Pons (tissue), 1 donor: ENCODE data around the gene COLEC12.
"Not testable (repeated sequence)": the region's sequence is repeated elsewhere in the genome, so short reads cannot be mapped to it uniquely, and the experiment has no call there.

Experiments used
- DNase-seq: peaks from one replicate; pipeline ENCODE4 v3.0.0-alpha.2; 2016; ENCODE audit warnings: low spot score

The COLEC12 gene

DNA sequence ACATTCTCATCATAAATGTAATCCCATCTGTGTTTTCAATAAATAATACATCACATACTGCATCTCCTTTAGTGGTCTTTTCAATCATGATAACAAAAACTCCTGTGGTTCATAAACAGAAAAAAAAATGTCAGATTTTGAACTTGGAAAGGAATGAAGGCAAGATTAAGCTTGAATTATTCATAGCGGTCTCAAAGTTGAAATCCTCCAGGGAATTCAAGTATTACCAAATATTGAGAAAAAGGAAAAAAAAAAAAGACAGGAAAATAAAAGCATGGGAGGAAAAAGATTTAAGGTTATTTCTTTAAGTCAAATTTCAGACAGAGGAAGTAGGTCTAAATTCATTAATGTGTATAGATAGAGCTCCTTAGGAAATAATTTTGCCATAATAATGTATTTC, 92.1 kb downstream of the COLEC12 start:
- no peak for DNase-seq

DNA sequence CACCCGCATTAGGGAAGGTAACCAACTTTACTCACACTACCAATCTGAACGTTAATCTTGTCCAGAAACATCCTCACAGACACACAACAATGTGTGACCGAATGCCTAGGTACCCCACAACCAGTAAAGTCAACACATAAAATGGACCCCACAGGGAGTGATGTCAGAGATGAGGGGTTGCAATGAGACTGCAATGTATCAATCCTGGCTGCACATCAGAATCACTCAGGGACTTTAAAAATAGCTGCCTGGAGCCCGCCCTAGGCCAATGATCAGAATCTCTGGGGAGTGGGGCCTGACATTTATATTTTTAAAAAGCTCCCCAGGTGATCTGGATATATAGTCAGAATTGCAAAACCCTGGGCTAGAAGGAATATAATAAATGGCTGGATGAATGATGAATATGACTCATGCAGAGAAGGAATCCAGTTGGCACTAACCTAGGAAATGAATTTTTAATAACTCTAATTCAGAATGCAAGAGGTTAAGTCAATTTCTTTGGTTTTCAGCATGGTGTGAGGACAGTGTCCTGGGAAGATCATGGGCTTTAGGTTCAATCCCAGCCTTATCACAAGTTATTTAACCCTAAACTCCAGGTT, 92.8 kb downstream of the COLEC12 start:
- DNase-seq = no peak

DNA sequence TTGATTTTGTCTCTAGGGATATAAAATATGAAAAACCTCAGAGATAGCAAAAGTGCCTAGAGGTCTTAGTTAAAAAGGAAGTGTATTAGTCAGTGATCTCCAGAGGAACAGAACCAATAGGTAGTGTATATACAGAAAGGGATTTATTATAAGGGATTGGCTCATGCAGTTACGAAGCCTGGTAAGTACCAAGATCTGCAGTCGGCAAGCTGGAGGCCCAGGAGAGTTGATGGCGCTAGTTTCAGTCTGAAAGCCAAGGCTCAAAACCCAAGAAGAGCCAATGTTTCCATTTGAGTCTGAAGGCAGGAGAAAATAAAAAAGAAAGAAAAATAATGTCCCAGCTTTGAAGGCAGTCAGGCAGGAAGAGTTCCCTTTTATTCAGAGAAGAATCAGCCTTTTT, 93.3 kb downstream of the COLEC12 start:
- no peak for DNase-seq

DNA sequence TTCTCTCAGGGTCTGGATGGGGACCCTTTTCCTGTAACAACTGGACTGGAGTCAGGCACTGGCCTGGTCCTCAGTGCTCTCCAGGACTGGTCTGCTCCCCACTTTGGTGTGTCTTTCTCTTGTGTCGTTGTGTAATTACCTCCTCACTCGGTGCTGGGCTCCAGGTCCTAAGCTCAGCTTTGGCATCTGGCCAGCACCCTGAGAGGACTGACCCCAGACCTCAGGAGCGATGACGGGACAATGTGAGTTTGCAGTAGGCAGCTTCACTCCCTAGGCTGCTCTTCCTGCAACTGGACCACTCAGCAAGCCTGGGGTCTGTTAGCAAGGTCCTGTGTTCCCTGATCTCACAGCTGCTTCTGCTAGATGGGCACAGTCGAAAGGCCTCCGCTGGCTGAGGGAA, 93.8 kb downstream of the COLEC12 start:
- DNase-seq = no peak

DNA sequence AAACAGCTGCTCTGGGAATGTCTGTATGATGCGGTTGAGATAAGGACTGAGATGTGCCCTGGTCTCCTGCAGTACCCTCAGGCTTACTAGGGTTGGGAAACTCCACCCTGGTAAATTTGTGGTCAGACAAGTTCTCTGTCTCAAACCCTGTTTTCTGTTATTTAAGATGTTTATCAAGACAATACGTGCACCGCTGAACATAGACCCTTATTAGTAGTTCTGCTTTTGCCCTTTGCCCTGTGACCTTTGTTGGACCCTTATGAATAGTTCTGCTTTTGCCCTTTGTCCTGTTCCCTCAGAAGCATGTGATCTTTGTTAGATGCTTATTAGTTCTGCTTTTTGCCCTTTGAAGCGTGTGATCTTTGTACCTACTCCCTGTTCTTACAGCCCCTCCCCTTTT, 95.5 kb downstream of the COLEC12 start:
- DNase-seq = not testable (repeated sequence)

DNA sequence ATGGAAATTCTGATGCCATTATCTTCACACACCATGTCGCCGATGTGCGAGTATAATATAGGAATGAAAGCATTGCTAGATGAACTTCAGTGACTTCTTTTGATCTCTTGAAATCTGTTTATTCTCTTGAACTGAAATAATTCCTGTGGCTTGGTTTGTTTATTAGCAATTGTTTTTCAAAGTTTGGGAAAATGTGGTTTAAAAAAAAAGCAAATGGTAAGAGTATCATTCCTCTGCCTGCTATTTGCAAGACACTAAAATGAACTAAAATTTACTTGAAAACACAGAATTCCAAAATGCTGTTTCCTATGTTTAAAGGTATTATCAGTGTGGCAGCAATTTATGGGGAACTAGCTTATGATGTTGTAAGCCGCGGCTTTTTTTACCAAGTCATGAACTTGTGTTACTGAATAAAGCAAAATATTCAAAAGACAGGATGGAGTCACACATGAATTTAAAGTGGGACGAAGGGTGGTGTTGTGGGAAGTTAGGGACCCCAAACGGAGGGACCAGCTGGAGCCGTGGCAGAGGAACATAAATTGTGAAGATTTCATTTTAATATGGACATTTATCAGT, 96.4 kb downstream of the COLEC12 start:
- no peak for DNase-seq

DNA sequence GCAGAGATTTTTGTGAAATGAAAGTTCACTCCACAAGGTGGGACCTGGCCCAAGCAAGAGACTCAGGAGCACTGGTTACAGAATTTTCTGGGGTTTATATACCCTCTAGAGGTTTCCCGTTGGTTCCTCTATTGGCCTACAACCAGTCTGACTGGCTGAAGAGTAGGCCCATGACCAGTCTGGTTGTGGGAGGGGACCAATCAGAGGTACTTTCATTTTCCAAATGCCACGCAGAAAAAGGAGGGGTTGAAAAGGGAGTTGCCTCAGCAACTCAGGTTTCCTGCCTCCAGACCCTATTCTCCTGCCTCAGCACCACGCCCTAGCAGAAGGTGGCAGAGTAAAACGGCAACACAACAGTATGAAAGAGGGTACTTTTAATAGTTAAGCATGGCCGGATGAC, 98.4 kb downstream of the COLEC12 start:
- DNase-seq = no peak

DNA sequence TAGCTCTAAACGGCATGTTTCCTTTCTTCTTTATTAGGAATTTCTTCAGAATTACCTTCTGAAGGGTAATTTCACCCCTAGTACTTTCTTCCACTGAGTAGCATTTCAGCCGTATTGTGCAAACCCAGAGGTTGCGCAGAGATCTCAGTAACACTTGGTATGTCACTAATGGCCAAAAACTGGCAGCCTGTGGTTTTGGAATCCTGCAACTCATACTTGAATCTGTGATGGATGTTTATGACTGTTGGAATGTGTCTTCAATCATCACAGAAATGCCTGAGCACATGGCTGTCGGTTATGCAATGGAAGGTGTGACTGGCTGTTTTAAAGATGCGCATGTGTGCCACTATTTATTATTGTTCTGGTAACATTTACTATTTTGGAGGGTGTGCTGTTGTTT, 100.0 kb downstream of the COLEC12 start:
- no peak for DNase-seq

DNA sequence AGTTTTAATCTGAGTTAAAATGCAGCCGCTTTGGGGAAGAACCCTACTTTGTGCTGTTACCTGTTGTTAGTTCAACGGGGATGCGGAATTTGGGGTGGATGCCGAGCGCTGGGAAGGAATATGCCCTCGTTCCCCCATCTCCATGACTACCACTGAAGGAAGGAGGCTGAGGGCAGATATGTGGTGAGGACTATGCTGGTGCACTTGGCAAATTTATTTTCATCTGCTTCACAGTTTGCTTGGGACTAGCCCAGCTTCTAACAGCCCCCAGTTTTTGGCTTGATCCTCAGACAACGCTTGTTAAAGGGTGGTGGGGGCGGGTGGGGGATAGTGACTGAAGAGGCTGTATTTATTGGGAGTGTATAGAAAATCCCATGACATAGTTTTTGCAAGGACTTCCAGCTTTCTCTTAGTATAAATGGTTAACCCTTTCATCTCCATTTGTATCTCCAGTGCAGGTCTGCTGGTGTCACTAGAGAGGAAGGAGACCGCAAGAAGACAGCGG, 100.8 kb downstream of the COLEC12 start:
- DNase-seq = no peak

DNA sequence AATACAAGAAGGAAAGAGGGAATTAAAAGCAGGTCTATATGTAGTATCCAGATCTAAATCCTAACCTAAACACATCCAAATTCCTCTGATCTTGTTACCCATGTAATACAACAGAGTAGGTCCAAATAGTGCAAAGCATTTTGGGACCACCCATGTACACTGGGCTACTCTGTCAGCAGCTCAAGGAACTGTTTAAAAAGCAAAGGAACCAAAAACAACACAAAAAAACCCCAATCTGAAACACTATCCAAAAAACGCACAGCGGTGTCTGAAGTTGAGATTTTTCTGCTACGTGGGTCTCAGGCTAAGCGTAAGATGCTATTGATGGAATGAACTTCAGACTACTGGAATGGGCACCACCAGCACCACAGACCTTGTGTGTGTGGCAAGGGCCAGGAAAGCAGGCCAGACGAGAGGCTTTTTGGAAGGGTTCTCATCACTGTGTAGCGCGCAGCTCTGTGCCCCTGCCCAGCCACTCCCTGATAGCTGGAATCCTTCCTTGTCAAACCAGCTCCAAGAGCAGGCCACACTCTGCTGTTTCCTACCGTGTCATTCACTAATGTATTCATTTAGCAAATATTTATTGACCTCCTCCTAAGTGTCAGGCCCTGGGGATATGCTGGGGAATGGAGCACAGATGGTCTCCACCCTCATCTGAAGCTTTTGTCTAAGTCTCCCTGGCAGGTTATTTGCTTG, 101.4 kb downstream of the COLEC12 start:
- no peak for DNase-seq

DNA sequence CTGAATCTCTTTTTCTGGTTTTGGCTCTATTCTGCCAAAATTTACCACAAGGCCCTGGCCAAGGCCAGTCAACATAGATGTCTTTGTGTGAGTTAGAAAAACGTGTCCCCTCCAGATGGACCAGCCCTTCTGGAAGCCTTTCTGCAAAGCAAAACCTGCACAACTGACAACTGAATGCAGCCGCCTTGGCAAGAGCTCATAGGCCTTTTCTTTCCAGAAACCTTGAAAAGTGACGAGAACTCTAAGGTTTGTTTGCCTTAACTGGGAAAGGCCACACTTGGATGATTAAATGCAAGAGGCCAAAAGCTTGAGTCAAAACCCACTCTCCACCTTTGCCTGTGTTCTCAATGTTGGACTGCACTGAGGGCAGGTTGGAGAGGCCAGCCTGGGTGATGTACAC, 103.9 kb downstream of the COLEC12 start:
- no peak for DNase-seq

DNA sequence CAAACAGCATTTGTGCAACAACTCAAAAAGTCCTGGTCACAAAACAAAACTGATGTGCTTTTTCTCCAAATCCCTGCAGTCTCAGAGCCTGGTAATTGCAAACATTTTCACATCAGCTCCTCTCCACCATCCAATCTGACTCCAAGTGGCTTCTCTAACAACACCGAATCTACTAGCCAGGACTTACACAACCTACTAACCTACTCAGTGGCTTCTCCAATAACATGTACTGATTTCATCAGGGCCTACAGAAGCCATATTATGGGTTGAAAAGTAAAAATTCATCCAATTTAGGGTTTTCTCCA, 104.3 kb downstream of the COLEC12 start:
- no peak for DNase-seq

DNA sequence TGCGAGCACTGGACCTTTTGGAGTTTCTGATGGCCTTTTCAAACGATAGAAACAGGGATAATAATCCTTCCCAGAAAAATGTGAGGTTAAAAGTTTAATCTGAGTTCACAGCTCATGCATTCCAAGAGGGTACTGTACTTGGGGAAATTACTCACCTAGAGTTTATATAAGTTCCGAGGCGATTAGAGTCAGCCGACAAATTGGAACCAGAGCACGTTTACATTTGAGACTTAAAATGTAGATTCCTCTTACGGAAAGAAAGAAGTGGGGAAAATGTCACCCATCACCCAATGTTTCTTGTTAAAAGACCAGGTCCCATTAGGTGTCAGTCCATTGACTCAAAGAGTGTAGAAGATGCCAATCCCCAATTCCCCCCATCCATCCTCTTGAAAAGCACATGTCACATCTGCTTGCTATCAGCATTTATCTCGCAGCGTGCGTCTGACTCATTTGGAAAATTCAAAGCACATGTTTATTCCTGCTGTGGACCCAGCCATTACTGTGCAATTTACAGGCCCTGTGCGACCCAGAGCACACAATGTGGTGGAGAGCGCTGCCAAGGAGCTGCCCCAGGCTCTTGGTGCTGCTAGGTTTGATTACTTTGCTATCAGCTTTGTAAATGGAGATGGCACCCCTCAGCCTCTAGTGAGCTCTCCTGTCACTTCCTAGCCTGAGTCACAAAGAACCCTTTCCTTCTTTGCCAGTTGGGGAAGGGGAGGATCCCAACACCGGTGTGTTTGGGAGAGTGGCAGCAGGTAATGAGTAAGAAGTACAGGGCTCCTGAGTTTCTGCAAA, 104.8 kb downstream of the COLEC12 start:
- no peak for DNase-seq

DNA sequence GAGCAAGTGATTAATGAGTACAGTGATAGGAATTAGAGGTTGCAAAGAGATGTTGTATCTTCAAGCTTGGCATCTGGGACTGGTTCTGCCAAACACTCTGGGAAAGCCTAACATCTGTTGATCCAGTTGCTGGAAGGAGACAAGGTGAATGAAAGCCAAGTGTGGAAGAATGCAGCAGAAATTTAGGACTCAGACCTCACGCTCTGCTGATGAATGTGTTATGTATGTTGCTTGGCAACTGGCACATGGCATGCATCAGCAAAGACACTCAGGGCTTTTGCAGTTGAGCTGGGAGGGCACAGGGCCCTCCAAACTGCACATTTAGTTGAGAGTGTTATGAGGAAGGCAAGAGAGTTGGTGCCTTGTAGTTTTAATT, 105.5 kb downstream of the COLEC12 start:
- peak; percentile 32 for DNase-seq

DNA sequence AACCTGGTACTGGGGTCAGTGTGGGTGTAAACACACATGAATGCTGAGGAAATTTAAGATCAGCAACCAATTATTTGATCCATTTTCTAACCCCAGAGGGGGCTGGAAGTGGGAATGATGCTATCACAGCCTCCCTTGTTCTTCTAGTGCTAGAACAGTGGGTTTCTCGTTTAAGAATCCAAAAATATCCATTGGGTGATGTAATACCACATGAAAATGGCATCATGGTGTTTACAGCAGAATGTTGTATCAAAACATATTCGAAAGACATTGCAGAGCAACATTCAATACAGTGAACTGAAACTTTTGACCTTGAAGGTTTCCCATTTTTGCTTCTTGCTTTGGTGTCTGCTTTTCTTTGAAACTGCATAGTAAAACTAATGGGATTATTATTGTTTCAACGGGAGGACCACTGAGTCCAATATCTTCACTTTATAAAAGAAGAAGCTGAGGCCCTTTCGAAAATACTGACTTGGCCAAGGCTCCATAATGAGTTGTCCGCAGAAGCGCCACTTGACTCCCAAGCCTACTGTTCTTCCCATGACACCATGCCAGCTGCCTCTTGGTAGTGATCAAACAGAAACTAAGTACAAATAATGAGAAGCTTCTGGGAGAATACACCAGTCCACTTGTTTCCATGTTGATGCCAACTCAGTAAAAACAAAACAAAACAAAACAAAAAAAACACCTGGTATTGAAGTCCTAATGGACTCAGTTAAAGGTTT, 106.1 kb downstream of the COLEC12 start:
- no peak for DNase-seq

DNA sequence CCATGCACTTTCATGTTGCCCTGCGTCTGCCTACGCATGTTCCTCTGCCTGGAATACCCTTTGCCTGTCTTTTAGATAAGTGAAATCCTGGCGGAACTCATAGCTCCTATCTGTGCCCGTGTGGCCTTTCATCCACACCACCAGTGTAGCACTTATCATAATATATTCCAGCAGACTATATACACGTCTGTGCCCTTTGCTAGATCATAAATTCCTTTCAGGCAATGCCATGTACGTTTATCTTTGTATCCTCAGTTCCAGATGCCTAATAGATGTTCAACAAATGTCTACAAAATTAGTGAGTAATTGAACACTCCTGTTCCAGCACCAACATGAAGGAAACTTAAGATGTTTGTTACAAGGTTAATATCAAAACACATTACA, 106.9 kb downstream of the COLEC12 start:
- DNase-seq = no peak

DNA sequence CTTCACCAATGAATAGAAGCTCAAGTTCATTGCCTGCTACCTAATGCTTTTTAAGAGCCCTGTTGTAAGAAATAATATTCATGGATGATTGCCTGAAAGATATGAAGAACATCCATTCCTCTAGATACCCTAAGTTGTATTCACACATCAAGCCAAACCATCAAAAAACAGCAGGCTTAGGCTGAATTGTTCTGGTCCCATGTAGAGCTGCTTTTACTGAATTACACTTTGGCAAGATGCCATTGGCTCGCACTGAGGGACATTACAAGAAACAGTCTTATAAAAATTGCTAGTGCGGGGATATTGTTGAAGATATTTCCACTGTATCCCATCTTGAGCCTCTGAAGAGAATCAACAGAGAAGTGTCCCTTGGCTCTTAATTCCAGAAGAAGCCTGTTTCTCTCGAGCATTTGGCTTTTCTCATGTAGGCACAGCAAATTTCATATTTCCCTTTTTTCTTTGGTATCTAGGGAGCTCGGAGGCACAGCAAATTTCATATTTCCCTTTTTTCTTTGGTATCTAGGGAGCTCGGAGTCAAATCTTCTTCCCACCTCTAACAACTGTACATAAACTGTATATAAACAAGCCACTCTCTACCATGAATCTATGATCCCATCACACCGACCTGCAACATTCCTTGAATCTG, 107.5 kb downstream of the COLEC12 start:
- no peak for DNase-seq

DNA sequence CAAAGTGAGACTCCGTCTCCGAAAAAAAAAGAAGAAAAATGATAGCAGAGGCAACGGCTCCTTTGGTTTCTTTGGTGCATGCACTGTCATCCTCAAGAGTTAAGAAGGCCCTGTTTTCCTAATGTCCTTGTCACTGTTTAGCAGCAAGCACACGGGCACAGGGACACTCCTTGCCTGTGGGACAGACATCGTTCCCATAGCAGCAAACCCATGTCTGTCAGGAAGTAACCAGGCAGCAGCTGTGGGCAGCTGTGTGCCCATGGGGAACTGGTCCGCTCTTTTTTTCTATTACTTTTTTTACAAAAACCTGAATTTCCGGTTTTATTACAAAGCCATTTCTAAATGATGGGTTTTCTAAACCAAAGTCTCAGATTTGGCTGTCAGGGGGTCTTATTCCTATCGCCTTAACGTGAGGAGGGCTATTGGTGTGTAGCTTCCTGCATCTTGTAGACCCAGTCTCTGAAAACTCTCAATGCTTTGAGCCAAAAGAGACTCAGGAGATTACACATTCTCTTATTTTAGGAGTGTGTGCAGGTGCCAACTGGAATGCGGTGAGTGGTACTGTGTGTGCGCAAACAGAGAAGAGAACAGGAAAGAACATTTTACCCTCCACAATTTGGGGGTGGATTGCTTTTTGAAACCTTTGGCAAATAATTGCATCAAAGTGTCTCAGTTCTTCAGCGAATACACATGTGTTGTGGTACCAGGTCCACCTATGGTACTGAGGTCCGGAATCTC, 109.6 kb downstream of the COLEC12 start:
- DNase-seq = no peak

DNA sequence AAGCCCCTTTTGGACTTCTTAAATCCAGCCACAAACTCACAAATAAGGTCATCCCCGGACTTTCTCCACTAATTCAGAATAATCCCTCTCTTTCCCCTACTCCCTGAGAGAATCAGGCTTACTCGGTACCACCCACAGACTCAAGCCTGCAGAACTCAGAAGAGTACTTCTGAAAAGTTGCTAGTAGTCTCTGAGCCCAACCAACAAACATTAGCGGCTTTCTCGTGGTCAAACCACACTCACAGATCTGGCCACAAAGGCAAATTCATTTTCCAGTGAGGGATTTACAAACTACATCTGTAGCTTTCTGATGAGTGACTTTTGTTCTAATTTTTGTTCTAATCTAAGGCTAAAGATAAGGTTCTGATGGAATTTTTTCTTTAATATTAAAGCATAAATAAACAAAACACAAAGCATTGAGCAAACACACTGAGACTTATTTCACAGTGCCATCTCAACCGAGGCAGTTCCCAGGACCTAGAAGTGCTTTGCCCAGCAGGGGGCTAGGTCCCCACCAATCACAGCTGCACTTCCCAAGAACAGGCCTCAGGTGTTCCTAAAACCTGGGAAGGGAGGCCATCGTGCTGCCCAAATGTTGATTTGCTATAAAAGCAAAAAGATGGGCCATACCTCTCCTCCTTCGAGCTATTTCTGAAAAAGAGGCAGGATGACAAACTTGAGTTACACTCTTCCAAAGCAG, 110.7 kb downstream of the COLEC12 start:
- no peak for DNase-seq

DNA sequence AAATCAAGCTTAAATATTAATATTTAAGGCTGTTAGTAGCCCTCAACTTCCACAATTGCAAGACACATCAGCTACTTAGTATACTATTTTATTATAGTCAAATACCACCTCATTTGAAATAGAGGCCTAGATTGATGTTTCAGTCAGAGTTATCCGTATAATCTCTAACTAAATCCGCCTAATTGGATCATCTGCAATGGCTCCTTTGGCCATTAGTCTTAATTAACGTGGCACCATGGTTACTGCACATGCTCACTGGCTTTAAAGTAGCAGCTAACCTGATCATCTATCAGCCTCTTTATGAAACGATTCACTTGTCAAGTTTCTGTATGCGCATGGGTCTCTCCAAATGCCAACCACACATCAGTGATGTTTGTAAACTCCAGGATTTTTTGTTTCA, 112.3 kb downstream of the COLEC12 start:
- no peak for DNase-seq

DNA sequence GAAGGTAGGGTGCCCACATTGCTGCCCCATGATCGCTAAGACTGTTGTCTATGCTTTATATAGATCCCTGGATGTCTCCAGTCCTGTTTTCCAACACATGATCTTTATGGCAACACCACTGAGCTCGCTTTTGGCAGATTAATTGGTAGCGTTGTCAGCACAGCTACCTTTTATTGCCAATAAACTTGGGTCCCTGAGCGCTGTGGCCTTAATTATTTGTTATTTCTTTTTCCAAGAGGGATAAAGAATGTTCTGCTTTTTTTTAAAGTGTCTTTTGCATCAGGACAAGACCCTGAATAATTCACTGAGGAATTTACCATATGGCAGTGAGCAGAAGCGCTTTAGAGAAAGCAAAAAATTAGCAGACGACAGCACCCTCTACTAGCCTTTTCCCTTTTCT, 113.5 kb downstream of the COLEC12 start:
- no peak for DNase-seq
